Hepatocyte (in vitro differentiated cells): ENCODE measurements around the gene PCBP3. TPM values are rescaled to one million over a fixed set of nuclear protein-coding genes. Genes with fewer than 3 reads are reported as not detected.

Experiments
- DNase-seq: peaks from one replicate; pipeline ENCODE4 v3.0.0-alpha.2; 2016; ENCODE audit warnings: low spot score
- H2AFZ ChIP-seq: fragments of 200-600 bp; sonication (generic); 2 replicates; pipeline ENCODE4 v1.6.0; 2016; ENCODE audit warnings: antibody characterized with exemption, mild to moderate bottlenecking
- H3K27ac ChIP-seq: fragments of 200-600 bp; sonication (generic); 2 replicates; pipeline ENCODE4 v1.5.1; 2016; ENCODE audit warnings: mild to moderate bottlenecking
- H3K27me3 ChIP-seq: fragments of 200-600 bp; sonication (generic); 2 replicates; pipeline ENCODE4 v1.6.1; 2016
- H3K36me3 ChIP-seq: fragments of 200-600 bp; sonication (generic); replicated peaks from 2 replicates; pipeline ENCODE4 v1.5.1; 2016; ENCODE audit warnings: low read depth; ENCODE audit not compliant: insufficient read depth
- H3K4me1 ChIP-seq: fragments of 200-600 bp; sonication (generic); 2 replicates; pipeline ENCODE4 v1.5.1; 2016; ENCODE audit warnings: mild to moderate bottlenecking, moderate library complexity; ENCODE audit not compliant: insufficient read depth
- H3K4me2 ChIP-seq: fragments of 200-600 bp; sonication (generic); 2 replicates; pipeline ENCODE4 v1.6.0; 2016
- H3K4me3 ChIP-seq: fragments of 200-600 bp; sonication (generic); 2 replicates; pipeline ENCODE4 v1.5.1; 2016; ENCODE audit warnings: mild to moderate bottlenecking
- H3K79me2 ChIP-seq: fragments of 200-600 bp; sonication (generic); 2 replicates; pipeline ENCODE4 v1.6.0; 2017; ENCODE audit warnings: mild to moderate bottlenecking
- H3K9me2 ChIP-seq: fragments of 200-600 bp; sonication (generic); replicated peaks from 2 replicates; pipeline ENCODE4 v1.6.0; 2017; ENCODE audit warnings: mild to moderate bottlenecking; ENCODE audit not compliant: insufficient read depth
- H3K9me3 ChIP-seq: fragments of 200-600 bp; sonication (generic); 2 replicates; pipeline ENCODE4 v1.5.1; 2016; ENCODE audit warnings: low read depth, mild to moderate bottlenecking
- H4K20me1 ChIP-seq: fragments of 200-600 bp; sonication (generic); 2 replicates; pipeline ENCODE4 v1.6.0; 2016; ENCODE audit warnings: mild to moderate bottlenecking; ENCODE audit not compliant: insufficient read depth, poor library complexity, severe bottlenecking
- CTCF ChIP-seq: fragments of 200-600 bp; sonication (generic); IDR thresholded peaks from 2 replicates; pipeline ENCODE4 v1.5.1; 2016; ENCODE audit warnings: antibody characterized with exemption, mild to moderate bottlenecking; ENCODE audit not compliant: poor library complexity
- EZH2 ChIP-seq: fragments of 200-600 bp; sonication (generic); IDR thresholded peaks from 2 replicates; pipeline ENCODE4 v1.6.1; 2016; ENCODE audit warnings: antibody characterized with exemption, mild to moderate bottlenecking, borderline replicate concordance
- EZH2phosphoT487 ChIP-seq: fragments of 200-600 bp; sonication (generic); IDR thresholded peaks from one replicate; pipeline ENCODE4 v1.6.1; 2018; ENCODE audit warnings: antibody characterized with exemption, mild to moderate bottlenecking, low read depth, moderate library complexity; ENCODE audit not compliant: unreplicated experiment, severe bottlenecking
- WGBS: methylation state at CpG from one replicate; pipeline ENCODE4 v1.1.6; 2016; ENCODE audit warnings: low lambda C conversion rate; ENCODE audit errors: missing lambda C conversion rate; 5-methylcytosine and 5-hydroxymethylcytosine counted together
- polyA plus RNA-seq: library from polyadenylated mRNA; unstranded; fragments of >200 nt; fragmentation: Nextera tagmentation; extraction: Ambion mirVana; gene quantifications from 2 replicates; pipeline ENCODE4 v1.2.1, GENCODE V29; 2016
- total RNA-seq: library from RNA; depleted of rRNA; stranded (reverse); fragments of >200 nt; gene quantifications from 2 replicates; pipeline ENCODE4 v1.2.3, GENCODE V29; 2014

The PCBP3 gene
- total and polyA plus RNA-seq, 2 experiments from 2014 or later, result 3.1 to 8.8 TPM

- Histone ChIP-seq H3K36me3 (no peaks in the 10 kb centered on the region), H3K27ac (no peak overlapping the region), H3K9me3 (no peaks in the 10 kb centered on the region), H3K4me3 (no peak overlapping the region), H2AFZ (no peak overlapping the region), H3K9me2 (no peaks in the 10 kb centered on the region), H3K4me1 (peaks cover 3% of the 10 kb centered on the region), H3K79me2 (no peaks in the 10 kb centered on the region), H4K20me1 (no peaks in the 10 kb centered on the region), H3K27me3 (no peaks in the 10 kb centered on the region), H3K4me2 (no peak overlapping the region)
- TF ChIP-seq EZH2phosphoT487, result no peak
- TF ChIP-seq CTCF, result no peak
- TF ChIP-seq EZH2, result no peak
- 82% methylated on average over 16 of the region's 16 CpGs for WGBS
- DNase-seq, result no peak
Measured at GRCh38 chr21:45887788-45888187, 244.3 kb downstream of the PCBP3 start.

DNA sequence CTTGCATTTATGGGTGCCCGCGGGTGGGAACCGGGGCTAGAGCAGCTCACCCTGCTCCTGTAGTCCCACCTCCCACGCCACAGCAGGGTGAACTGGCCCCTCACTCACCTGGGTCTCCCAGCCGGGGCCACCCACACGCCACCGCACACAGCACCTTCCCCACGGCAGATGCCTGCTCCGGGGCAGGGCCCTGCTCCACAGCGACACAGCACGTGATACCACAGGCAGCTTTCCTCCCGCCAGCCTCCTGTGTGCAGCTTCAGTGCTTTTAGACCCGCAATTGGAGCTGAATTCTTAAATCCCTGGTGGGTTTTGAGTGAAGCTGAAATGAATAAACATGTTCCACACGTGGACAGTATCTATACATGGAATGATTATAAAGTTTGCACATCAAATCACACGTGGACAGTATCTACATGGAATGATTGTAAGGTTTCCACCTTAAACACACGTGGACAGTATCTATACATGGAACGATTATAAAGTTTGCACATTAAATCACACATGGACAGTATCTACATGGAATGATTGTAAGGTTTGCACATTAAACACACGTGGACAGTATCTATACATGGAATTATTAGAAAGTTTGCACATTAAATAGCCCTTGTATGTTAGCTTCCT is 245.0 kb downstream of the PCBP3 start:
- Histone ChIP-seq H3K79me2 (no peaks in the 10 kb centered on the region), H3K36me3 (no peaks in the 10 kb centered on the region), H3K27ac (no peak overlapping the region), H3K27me3 (no peaks in the 10 kb centered on the region), H2AFZ (no peak overlapping the region), H3K9me3 (no peaks in the 10 kb centered on the region), H3K4me1 (peaks cover 3% of the 10 kb centered on the region), H4K20me1 (no peaks in the 10 kb centered on the region), H3K4me2 (no peak overlapping the region), H3K4me3 (no peak overlapping the region), H3K9me2 (no peaks in the 10 kb centered on the region)
- DNase-seq, result no peak
- no peak for TF ChIP-seq EZH2phosphoT487
- no peak for TF ChIP-seq EZH2
- no peak for TF ChIP-seq CTCF
- 83% methylated on average over 18 of the region's 18 CpGs for WGBS

- H3K4me2 ChIP-seq, result no peak overlapping the region
- no peaks in the 10 kb centered on the region for H3K9me3 ChIP-seq
- H3K79me2 ChIP-seq, result no peaks in the 10 kb centered on the region
- no peak overlapping the region for H3K4me3 ChIP-seq
- H3K36me3 ChIP-seq, result no peaks in the 10 kb centered on the region
- no peak overlapping the region for H3K27ac ChIP-seq
- no peak for DNase-seq
- WGBS, result 68% methylated on average over 10 of the region's 10 CpGs
- H3K4me1 ChIP-seq, result peaks cover 7% of the 10 kb centered on the region
- no peak overlapping the region for H2AFZ ChIP-seq
- no peaks in the 10 kb centered on the region for H4K20me1 ChIP-seq
- TF ChIP-seq EZH2phosphoT487 (no peak), CTCF (no peak), EZH2 (no peak)
- H3K9me2 ChIP-seq, result no peaks in the 10 kb centered on the region
- no peaks in the 10 kb centered on the region for H3K27me3 ChIP-seq
Measured at GRCh38 chr21:45889256-45889655, 245.7 kb downstream of the PCBP3 start.

GRCh38 chr21:45889961-45890360 is 246.4 kb downstream of the PCBP3 start:
- H2AFZ ChIP-seq, result no peak overlapping the region
- H3K36me3 ChIP-seq, result no peaks in the 10 kb centered on the region
- H3K9me3 ChIP-seq, result no peaks in the 10 kb centered on the region
- no peaks in the 10 kb centered on the region for H3K27me3 ChIP-seq
- DNase-seq, result no peak
- H3K4me3 ChIP-seq, result no peak overlapping the region
- H4K20me1 ChIP-seq, result no peaks in the 10 kb centered on the region
- 79% methylated on average over 10 of the region's 10 CpGs for WGBS
- H3K9me2 ChIP-seq, result no peaks in the 10 kb centered on the region
- peaks cover 7% of the 10 kb centered on the region for H3K4me1 ChIP-seq
- H3K79me2 ChIP-seq, result no peaks in the 10 kb centered on the region
- no peak overlapping the region for H3K4me2 ChIP-seq
- TF ChIP-seq EZH2 (no peak), EZH2phosphoT487 (no peak), CTCF (no peak)
- no peak overlapping the region for H3K27ac ChIP-seq
